ENCODE results near the gene PC. TPM values are rescaled to one million over a fixed set of nuclear protein-coding genes. Genes with fewer than 3 reads are reported as not detected.

The PC gene
- polyA plus RNA-seq, 2 of the 4 experiments (the other 2 are of a cell fraction) = 14.2 to 45.9 TPM

- TF ChIP-seq HOXA7 (CRISPR knock-in tag; IDR thresholded peaks at IDR 0.05) (no peak), NPAS2 (CRISPR knock-in tag; IDR thresholded peaks at IDR 0.05; ENCODE audit: borderline replicate concordance) (peak; percentile 65; the same call in 1 of the 2 replicates), ZSCAN20 (CRISPR knock-in tag; IDR thresholded peaks at IDR 0.05) (no peak), POLR2AphosphoS2 (conservative IDR thresholded peaks at IDR 0.05; ENCODE audit: low read length) (no peak), PHF8 (IDR thresholded peaks at IDR 0.05; ENCODE audit: borderline replicate concordance, low read depth) (0 out of 2 replicates have a peak, but pooled peaks have one; percentile 31), RNF2 (IDR thresholded peaks at IDR 0.05; ENCODE audit: borderline replicate concordance, low read depth) (peak; percentile 93; the same call in 1 of the 2 replicates), HOXB13 (CRISPR knock-in tag; IDR thresholded peaks at IDR 0.05; ENCODE audit: low read depth) (peak; percentile 88), GATA3 (IDR thresholded peaks at IDR 0.05; ENCODE audit: borderline replicate concordance) (peak; percentile 33; the same call in 1 of the 2 replicates), ZFP36 (IDR thresholded peaks at IDR 0.05; ENCODE audit: borderline replicate concordance, partially characterized antibody) (no peak), CBX8 (IDR thresholded peaks at IDR 0.05) (no peak), MAFK (IDR thresholded peaks at IDR 0.05; ENCODE audit: partially characterized antibody) (no peak), EP300 (IDR thresholded peaks at IDR 0.05) (no peak), RCOR1 (IDR thresholded peaks at IDR 0.05; ENCODE audit: low read depth, low read length) (no peak), TP53 (CRISPR knock-in tag; IDR thresholded peaks at IDR 0.05) (no peak), SREBF2 (IDR thresholded peaks at IDR 0.05) (no peak), EHMT2 (IDR thresholded peaks at IDR 0.05; ENCODE audit: low read depth) (no peak), MYC (IDR thresholded peaks at IDR 0.05; ENCODE audit: borderline replicate concordance, low read length) (peak; percentile 63; the same call in 1 of the 2 replicates), ZNF302 (CRISPR knock-in tag; IDR thresholded peaks at IDR 0.05) (no peak), MAZ (IDR thresholded peaks at IDR 0.05; ENCODE audit: borderline replicate concordance, low read depth, low read length) (no peak), FOSB (CRISPR knock-in tag; IDR thresholded peaks at IDR 0.05) (no peak), KDM1A (IDR thresholded peaks at IDR 0.05; ENCODE audit: low read depth) (no peak), NFE2L2 (conservative IDR thresholded peaks at IDR 0.05; ENCODE audit: low read length) (no peak), HEYL (CRISPR knock-in tag; IDR thresholded peaks at IDR 0.05) (no peak), ESRRA (IDR thresholded peaks at IDR 0.05; ENCODE audit: borderline replicate concordance, low read length) (no peak)
- TF ChIP-seq, protein P1, sequence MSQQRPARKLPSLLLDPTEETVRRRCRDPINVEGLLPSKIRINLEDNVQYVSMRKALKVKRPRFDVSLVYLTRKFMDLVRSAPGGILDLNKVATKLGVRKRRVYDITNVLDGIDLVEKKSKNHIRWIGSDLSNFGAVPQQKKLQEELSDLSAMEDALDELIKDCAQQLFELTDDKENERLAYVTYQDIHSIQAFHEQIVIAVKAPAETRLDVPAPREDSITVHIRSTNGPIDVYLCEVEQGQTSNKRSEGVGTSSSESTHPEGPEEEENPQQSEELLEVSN (IDR thresholded peaks at IDR 0.05; ENCODE audit: borderline replicate concordance, low read depth) = peak; percentile 99
- TF ChIP-seq, protein P2, sequence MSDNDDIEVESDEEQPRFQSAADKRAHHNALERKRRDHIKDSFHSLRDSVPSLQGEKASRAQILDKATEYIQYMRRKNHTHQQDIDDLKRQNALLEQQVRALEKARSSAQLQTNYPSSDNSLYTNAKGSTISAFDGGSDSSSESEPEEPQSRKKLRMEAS (IDR thresholded peaks at IDR 0.05) = peak; percentile 100
- TF ChIP-seq, protein P3, sequence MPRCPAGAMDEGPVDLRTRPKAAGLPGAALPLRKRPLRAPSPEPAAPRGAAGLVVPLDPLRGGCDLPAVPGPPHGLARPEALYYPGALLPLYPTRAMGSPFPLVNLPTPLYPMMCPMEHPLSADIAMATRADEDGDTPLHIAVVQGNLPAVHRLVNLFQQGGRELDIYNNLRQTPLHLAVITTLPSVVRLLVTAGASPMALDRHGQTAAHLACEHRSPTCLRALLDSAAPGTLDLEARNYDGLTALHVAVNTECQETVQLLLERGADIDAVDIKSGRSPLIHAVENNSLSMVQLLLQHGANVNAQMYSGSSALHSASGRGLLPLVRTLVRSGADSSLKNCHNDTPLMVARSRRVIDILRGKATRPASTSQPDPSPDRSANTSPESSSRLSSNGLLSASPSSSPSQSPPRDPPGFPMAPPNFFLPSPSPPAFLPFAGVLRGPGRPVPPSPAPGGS (IDR thresholded peaks at IDR 0.05) = no peak; the same call in 2 of the 3 replicates
- TF ChIP-seq, protein P4, sequence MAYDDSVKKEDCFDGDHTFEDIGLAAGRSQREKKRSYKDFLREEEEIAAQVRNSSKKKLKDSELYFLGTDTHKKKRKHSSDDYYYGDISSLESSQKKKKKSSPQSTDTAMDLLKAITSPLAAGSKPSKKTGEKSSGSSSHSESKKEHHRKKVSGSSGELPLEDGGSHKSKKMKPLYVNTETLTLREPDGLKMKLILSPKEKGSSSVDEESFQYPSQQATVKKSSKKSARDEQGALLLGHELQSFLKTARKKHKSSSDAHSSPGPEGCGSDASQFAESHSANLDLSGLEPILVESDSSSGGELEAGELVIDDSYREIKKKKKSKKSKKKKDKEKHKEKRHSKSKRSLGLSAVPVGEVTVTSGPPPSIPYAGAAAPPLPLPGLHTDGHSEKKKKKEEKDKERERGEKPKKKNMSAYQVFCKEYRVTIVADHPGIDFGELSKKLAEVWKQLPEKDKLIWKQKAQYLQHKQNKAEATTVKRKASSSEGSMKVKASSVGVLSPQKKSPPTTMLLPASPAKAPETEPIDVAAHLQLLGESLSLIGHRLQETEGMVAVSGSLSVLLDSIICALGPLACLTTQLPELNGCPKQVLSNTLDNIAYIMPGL (CRISPR knock-in tag; IDR thresholded peaks at IDR 0.05; ENCODE audit: borderline replicate concordance) = 0 out of 2 replicates have a peak, but pooled peaks have one; percentile 43
- TF ChIP-seq, protein P5, sequence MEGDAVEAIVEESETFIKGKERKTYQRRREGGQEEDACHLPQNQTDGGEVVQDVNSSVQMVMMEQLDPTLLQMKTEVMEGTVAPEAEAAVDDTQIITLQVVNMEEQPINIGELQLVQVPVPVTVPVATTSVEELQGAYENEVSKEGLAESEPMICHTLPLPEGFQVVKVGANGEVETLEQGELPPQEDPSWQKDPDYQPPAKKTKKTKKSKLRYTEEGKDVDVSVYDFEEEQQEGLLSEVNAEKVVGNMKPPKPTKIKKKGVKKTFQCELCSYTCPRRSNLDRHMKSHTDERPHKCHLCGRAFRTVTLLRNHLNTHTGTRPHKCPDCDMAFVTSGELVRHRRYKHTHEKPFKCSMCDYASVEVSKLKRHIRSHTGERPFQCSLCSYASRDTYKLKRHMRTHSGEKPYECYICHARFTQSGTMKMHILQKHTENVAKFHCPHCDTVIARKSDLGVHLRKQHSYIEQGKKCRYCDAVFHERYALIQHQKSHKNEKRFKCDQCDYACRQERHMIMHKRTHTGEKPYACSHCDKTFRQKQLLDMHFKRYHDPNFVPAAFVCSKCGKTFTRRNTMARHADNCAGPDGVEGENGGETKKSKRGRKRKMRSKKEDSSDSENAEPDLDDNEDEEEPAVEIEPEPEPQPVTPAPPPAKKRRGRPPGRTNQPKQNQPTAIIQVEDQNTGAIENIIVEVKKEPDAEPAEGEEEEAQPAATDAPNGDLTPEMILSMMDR (IDR thresholded peaks at IDR 0.05) = no peak
Measured at GRCh38 chr11:66958232-66958955, at the start of gene PC (continued).
